Measurements from ENCODE around the gene ZNF584.
A peak's percentile ranks its signal among the peaks of the same experiment; 100 is the strongest.
"Not testable (repeated sequence)": the region's sequence is repeated elsewhere in the genome, so short reads cannot be mapped to it uniquely, and the experiment has no call there.

ZNF584 gene

DNA sequence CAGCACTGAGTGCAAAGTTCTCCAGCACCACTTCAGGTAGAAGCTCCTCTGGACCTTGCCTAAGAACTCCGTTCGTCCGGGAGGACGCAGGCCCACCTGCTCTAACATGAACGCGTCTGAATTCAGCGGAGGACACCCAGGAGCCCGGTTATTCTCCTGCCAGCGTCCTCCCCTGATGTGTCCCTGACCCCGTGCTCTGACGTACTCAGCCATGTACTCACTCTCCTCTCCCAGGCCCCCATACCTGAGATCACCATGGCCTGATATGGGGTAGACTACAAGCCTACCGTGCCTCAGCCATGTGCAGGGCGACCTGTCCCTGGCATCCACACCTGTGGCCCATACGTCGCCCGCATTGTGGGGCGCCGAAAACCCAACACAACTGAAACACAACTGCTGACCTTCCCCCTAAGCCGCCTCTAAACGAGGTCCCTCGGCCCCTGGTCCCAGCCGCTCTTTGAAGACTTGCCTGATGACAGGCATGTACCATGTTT is 744 bp upstream of the ZNF584 start:
- DNase-seq = no peak

- no peak for DNase-seq
Measured at GRCh38 chr19:58409010-58409790, 751 bp downstream of the ZNF584 start.

DNA sequence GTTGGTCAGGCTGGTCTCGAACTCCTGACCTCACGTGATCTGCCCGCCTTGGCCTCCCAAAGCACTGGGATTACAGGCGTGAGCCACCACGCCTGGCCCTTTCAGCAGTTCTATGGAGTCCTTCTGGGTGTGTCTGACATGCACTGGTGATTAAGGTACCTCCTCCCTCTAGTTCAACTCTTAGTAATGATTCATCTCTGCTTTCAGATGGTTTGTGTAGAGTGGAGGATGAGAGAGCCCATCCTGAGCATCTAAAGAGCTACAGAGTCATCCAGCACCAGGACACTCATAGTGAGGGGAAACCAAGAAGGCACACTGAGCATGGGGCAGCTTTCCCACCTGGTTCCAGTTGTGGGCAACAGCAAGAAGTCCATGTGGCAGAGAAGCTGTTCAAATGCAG is 8.2 kb downstream of the ZNF584 start:
- DNase-seq = no peak

GRCh38 chr19:58417071-58417470 is 8.6 kb downstream of the ZNF584 start:
- DNase-seq = no peak

GRCh38 chr19:58428617-58429016 is 20.2 kb downstream of the ZNF584 start:
- DNase-seq = no peak

DNA sequence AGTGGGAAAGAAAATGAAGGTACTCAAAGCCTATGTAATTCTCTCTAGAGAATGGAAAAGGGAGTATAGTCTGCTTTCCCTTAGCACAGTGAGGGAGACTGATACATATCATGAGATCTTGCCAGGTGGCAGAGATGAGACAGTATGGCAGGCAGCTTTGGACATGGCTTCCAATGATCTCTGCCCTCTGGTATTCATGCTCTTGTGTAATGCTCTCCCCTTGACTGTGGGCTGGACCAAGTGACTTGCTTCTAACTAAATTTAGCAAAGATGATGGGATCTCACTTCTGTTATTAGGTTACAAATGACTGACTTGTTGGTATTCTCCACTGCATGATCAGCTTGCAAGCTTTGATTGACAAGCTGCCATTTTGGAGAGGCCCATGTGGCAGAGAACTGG is 21.3 kb downstream of the ZNF584 start:
- no peak for DNase-seq

- no peak for DNase-seq
Measured at GRCh38 chr19:58434217-58434616, 25.8 kb downstream of the ZNF584 start.

DNA sequence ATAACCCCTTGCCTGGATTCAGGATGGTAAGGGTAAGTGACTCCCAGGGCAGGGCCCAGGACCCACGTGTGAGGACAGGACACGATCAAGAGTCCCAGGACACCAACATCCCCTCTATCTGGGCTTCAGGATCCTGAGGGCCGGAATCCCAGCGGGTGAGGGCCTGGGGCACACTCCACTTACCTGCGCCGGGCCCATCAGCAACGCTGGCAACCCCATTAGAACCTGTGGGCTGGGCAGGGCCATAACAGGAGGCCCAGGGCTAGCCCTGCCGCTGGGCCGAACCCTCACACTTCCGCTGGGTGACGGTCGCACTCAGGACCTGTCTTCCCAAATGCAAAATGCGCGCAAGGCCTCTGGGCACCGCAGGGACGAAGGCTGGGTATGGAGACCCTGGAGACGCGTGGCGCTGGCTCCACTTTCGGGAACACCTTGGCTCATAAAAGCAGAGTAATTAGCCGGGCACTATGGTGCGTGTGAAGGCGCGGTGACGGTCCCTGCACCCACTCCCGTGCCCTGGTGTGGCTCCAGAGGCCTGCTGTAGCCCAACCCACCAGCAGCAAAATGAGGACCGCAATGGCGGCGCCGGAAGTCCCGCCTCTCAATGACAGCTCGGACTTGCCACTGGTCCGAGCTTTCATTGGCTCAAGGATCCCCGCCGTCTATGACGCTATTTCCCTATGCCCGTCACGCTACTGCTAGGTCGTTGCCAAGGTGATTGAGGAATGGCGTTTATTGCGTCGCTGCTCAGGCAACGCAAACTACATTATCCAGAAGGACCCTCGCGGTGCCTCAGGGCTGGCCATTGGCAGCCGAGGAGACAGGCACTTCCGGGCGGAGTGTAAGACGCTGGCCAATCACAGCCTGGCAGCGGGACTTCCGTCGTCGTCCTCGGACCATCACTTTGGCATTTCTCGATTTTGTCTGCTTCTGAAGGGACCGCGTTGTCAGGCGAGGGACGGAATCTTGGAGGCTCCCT is 31.4 kb downstream of the ZNF584 start, which contains the start of gene ZNF132:
Gene ZNF132 (minus strand): TSS at position 578 of the 979 bp plus-strand sequence. CDS start 332 bp downstream, at position 246.
- peak; percentile 100 for DNase-seq

DNA sequence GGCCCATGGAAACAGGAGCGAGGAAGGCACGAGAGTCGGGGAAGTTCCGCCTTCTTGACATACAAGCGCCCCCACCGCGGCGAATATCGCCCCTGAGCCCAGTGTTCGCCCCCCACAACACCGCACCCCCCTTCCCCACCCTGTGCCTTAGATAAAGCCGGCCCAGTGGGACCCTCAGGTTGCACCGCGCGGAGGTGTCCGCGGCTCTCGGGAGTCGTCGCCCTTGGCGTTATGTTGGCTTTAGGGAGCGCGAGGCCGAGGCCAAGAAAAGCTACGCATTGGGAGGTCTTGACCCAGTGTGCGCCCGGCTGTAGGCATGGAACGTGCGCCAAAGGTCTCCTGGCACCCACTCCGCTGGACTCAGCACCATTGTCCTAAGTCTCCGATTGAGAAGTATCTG is 32.1 kb downstream of the ZNF584 start:
- DNase-seq = no peak

DNA sequence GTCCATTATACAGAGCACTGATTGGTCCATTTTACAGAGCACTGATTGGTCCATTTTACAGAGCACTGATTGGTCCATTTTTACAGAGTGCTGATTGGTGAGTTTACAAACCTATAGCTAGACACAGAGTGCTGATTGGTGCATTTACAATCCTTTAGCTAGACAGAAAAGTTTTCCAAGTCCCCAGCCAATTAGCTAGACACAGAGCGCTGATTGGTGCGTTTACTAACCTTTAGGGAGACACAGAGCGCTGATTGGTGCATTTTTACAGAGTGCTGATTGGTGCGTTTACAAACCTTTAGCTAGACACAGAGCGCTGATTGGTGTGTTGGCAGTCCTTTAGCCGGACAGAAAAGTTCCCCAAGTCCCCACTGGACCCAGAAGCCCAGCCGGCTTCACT is 34.5 kb downstream of the ZNF584 start:
- not testable (repeated sequence) for DNase-seq

GRCh38 chr19:58448860-58449259 is 40.4 kb downstream of the ZNF584 start:
- not testable (repeated sequence) for DNase-seq

- peak; percentile 16 for DNase-seq
Measured at GRCh38 chr19:58449980-58450379, 41.5 kb downstream of the ZNF584 start.

DNA sequence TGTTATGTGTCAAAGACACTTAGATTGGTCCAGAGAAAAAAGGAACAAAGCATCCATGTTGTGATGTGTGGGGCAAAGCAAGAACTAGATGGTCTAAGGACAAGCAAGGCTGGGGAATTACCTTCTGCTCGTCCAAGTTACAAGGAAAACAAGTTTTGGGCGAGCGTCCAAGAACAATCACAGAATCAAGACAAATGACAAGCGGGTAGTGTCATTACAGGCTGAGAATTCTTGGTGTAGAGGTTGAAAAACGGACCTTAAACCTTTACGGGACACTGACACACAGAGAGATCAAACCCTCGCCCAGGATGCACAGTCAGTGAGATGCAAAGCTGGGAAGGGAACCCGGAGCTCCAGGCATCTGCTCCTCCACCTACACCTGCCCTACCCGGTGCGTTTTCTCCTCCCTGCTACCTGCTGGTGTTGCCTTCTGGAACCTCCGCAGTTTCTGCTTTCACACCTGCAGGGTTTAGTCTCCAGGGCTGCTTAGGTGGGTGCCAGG is 42.5 kb downstream of the ZNF584 start:
- DNase-seq = no peak

DNA sequence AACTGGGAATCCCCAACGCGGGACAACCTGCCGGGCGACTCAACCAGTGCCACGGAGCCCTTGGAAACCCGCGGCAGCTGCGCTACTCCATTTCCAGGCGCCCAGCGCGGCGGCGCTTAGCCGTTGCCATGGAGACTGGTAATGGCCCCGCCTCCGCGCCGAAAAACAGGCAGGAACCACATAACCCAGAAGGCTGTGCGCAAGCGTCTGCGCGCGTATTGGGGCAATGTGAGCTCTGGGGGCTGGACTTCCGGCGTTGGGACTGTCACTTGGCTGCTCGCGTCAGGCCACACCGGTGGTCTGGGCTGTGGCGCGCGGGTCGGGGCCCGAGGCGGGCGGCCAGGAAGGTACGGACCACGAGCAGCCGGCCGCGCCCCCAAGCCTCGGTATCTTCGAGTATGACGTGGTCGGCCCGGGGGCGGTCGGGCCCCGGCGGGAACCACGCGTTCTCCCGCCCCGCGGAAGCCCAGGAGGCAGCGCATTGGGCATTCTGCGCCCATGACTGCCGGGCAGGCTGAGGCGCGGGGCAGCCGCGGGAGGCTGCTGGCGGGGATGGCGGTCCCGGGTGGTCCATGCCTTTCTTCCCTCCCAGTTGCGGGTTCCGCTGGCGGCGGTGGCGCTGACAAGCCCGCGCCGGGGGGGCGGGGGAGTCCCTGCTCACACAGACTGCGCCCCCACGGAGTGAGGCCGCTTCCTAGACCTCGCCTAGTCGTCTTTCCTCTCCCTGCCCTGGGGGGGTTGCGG is 43.1 kb downstream of the ZNF584 start, which contains the start of gene ZNF324B:
Gene ZNF324B (plus strand): TSS at position 265 of the 744 bp plus-strand sequence. CDS start 2,080 bp downstream, outside the sequence.
- peak; percentile 97 for DNase-seq

DNA sequence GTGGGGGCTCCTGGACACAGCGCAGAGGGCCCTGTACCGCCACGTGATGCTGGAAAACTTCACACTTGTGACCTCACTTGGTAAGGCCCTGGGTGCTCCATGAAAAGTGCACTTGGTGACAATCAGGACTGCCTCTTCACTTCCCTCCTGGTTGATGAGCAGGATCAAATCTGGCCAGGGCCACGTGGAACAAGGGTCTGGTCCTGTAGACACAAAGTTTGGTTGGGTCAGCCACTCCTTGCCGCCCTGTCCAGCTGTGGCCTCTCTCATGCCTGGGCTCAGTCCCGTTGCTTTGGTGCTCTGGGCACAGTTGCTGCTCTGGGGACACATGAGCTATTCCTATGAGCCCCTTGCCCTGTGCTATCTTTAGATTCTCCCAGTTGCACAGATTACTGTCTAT is 45.3 kb downstream of the ZNF584 start:
- no peak for DNase-seq

- DNase-seq = no peak
Measured at GRCh38 chr19:58455306-58455705, 46.9 kb downstream of the ZNF584 start.

- no peak for DNase-seq
Measured at GRCh38 chr19:58456111-58456510, 47.7 kb downstream of the ZNF584 start.

GRCh38 chr19:58460039-58460438 is 51.6 kb downstream of the ZNF584 start:
- no peak for DNase-seq

GRCh38 chr19:58466089-58466759 is 57.8 kb downstream of the ZNF584 start:
- no peak for DNase-seq

- peak; percentile 98 for DNase-seq
Measured at GRCh38 chr19:58466760-58467589, 58.5 kb downstream of the ZNF584 start, which contains the start of gene ZNF324. Gene ZNF324 (plus strand): TSS chr19:58467080. CDS start chr19:58469186, 2,106 bp downstream.
